BJ (cell line): ENCODE results near the gene CARD19. TPM values are rescaled to one million over a fixed set of nuclear protein-coding genes. Genes with fewer than 3 reads are reported as not detected.

Source experiments
- CTCF ChIA-PET: fragments of 350-600 bp; formaldehyde crosslinking; extraction: SDS; loops from one replicate; lab custom pipeline; 2021; ENCODE audit warnings: antibody characterized with exemption, inconsistent platforms; lab: Yijun Ruan, JAX
- POLR2A ChIA-PET: fragments of 300-600 bp; sonication (Branson Sonifier 250); formaldehyde crosslinking; extraction: SDS; loops from one replicate; lab custom pipeline; 2021; ENCODE audit warnings: antibody characterized with exemption; lab: Charles Lee
- DNase-seq: peaks from one replicate; pipeline ENCODE4 v3.0.0-alpha.2; 2011; ENCODE audit warnings: low read depth
- H3K27me3 ChIP-seq: 2 replicates; pipeline ENCODE4 v1.6.0; 2011; ENCODE audit warnings: low read length; ENCODE audit not compliant: control insufficient read depth, insufficient read depth
- H3K36me3 ChIP-seq: 2 replicates; pipeline ENCODE4 v1.5.1; 2011; ENCODE audit warnings: low read length; ENCODE audit not compliant: control insufficient read depth, insufficient read depth
- H3K4me3 ChIP-seq: 2 replicates; pipeline ENCODE4 v1.5.1; 2011; ENCODE audit warnings: low read depth, mild to moderate bottlenecking, control low read depth, low read length
- polyA plus RNA-seq: library from polyadenylated mRNA; depleted of rRNA; stranded (reverse); fragments of >200 nt; gene quantifications from 2 replicates; pipeline ENCODE4 v1.2.3, GENCODE V29; 2011
- TF ChIP-seq, protein P1 (sequence below): IDR thresholded peaks from 2 replicates; pipeline ENCODE4 v1.5.1; 2011; ENCODE audit warnings: low read depth, mild to moderate bottlenecking, control low read depth, inconsistent platforms, low read length, moderate library complexity; ENCODE audit not compliant: insufficient read depth

CARD19 gene
- polyA plus RNA-seq, 1 experiment = 69.3 TPM

DNA sequence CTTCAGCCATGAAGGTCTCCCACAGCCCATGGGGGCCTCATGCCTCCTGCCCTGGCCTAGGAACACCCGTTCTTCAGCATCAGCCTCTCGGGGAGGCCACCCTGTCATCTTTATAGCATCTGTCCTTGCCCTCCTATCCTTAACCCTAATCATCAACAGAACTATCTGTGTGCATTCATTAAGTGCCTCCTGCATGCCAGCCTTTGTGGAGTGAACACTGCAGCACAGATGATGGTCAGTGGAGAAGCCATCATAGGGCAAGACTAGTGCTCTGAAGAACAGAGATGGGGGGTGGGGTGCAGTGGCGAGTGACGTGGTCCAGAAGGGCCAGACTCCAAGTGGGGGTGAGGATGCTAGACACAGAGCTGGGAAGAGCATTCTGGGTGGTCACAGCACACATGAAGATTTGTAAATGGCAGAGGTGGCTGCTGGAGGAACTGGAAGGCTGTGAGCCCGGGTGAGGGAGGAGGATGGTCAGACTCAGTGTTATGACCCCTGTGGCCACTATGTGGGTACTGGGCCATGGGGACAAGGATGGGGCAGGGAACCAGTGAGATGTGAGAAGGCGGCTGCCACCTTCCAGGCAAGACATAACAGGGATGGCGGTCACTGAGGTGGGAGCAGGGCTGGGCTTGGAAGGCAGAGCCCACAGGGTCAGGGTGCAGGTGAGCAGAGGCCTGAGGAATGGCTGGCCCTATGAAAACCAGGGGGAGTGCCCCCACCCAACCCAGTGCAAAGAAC is 3.6 kb upstream of the CARD19 start:
- TF ChIP-seq, protein P1, sequence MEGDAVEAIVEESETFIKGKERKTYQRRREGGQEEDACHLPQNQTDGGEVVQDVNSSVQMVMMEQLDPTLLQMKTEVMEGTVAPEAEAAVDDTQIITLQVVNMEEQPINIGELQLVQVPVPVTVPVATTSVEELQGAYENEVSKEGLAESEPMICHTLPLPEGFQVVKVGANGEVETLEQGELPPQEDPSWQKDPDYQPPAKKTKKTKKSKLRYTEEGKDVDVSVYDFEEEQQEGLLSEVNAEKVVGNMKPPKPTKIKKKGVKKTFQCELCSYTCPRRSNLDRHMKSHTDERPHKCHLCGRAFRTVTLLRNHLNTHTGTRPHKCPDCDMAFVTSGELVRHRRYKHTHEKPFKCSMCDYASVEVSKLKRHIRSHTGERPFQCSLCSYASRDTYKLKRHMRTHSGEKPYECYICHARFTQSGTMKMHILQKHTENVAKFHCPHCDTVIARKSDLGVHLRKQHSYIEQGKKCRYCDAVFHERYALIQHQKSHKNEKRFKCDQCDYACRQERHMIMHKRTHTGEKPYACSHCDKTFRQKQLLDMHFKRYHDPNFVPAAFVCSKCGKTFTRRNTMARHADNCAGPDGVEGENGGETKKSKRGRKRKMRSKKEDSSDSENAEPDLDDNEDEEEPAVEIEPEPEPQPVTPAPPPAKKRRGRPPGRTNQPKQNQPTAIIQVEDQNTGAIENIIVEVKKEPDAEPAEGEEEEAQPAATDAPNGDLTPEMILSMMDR = no peak
- POLR2A ChIA-PET = no interaction called here
- no peak for DNase-seq
- Histone ChIP-seq H3K27me3 (no peaks in the 10 kb centered on the region), H3K4me3 (no peak overlapping the region), H3K36me3 (no peaks in the 10 kb centered on the region)
- CTCF ChIA-PET = no interaction called here

DNA sequence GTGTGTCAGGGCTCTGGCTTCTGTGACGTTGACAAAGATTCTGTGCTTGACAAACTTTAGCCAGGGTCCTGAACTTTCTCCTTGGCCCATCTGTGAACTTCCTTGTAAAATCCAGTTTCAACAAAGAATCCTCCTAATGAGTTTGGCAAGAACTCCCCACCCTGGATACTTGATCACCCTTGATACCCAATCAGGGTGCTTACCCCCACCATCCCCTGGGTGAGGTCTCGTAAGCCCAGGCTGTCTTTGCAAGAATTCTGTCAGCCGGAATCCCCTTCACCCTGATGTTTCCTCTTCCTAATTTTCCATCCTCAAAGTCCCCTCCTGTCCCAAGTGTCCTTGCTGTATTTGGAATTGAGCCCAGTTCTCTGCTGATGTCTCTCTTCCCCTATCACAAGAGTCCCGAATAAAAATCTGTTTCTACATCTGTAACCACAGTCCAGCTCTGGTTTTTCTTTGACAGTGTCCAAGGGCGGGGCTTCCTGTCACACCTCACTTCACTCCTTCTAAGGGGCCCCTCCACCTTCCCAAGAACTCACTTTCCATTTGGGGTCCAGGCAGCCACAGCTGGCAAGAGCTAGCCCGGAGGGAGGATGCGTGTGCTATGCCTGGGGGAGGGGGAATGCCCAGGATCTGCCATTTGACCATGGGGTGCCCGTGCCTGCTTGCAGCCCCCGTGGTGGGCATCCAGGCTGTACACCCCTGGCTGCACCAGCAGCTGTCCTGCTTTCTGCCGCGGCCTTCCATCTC is 2.7 kb upstream of the CARD19 start:
- Histone ChIP-seq H3K27me3 (no peaks in the 10 kb centered on the region), H3K4me3 (no peak overlapping the region), H3K36me3 (no peaks in the 10 kb centered on the region)
- CTCF ChIA-PET = no interaction called here
- POLR2A ChIA-PET = no interaction called here
- DNase-seq = no peak
- TF ChIP-seq, protein P1 = no peak

DNA sequence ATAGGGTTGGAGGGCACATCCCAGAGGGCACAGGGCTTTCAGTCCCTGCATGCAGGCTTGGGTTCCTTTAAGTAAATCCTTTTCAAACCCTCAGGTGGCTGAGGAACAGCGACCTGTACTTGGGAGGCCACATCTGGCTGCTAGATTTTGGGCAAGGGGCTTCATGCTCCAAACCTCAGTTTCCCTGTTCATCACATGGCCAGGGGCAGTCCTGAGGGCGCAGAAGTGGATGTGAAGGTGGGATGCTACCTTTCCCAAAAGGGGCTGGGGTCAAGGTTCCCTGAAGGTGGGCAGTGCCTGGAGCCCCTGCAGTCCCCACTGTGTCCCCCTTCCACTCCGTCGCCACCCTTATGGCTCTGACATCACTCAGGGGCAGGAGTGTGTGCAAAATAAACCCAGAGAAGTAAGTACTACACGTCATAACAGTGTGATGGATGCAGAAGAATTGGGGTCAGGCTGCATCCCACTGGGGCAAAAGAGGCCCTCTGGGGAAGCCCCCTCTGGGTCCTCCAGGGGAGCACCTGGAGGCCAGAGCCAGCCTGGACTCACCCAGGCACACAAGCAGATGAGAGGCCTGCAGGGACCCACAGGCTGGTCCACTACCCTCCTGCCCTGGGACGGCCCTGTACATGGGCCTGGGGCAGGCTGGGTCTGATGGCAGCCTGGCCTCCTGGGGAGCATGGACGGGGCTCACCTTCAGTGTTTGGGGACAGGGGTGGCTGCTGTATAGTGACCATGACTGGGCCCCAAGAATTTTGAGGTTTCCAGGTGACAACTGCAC is 1.9 kb upstream of the CARD19 start:
- TF ChIP-seq, protein P1 = no peak
- Histone ChIP-seq H3K27me3 (no peaks in the 10 kb centered on the region), H3K4me3 (no peak overlapping the region), H3K36me3 (no peaks in the 10 kb centered on the region)
- ChIA-PET CTCF (interaction anchor here (0.7 to 5.7 kb wide), 3 partner anchors 15 to 589 kb away, joined by 3 to 28 read pairs (median 3); no protein-coding TSS in a partner anchor), POLR2A (no interaction called here)
- DNase-seq = no peak

DNA sequence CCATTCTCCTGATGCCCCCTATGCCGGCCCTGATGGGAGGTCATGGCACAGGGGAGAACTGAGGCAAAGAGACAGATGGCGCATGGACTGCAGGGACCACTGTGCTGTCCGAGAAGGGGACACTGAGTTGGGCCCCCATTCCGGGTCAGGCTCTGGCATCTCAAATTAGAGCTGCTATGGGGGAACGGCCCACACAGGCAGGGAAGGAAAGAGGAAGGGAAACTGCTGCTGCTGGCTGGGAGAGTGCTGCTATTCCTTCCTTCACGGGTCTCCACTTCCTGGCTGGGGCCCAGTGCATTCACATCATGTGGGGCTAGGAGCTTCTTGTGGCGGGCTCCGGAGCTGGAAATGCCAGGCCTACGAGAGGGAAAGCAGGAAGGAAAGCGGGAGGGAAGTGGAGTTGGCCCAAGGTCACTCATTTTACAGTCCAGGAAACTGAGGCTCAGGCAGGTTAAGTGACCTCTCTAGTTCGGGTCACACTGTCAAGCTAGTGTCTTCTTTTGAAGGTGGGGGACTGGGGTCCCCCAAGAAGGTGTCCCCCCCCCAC is 1.3 kb upstream of the CARD19 start:
- ChIA-PET POLR2A (no interaction called here), CTCF (interaction anchor here (0.7 to 5.7 kb wide), 3 partner anchors 14 to 588 kb away, joined by 3 to 28 read pairs (median 3); no protein-coding TSS in a partner anchor)
- Histone ChIP-seq H3K27me3 (no peaks in the 10 kb centered on the region), H3K4me3 (peak overlapping the region; percentile 34), H3K36me3 (no peaks in the 10 kb centered on the region)
- TF ChIP-seq, protein P1 = no peak
- DNase-seq = no peak
